Left kidney (tissue), 2 donors: ENCODE data around the gene FUT8. TPM values are rescaled to one million over a fixed set of nuclear protein-coding genes. Genes with fewer than 3 reads are reported as not detected.

ENCODE experiments used
- DNase-seq: peaks from one replicate; pipeline ENCODE4 v3.0.0-alpha.2; 2013
- polyA plus RNA-seq: library from polyadenylated mRNA; unstranded; fragments of 120-200 nt; gene quantifications from one replicate; pipeline ENCODE4 v1.2.1, GENCODE V29; 2013; ENCODE audit not compliant: insufficient read length

FUT8 gene
- polyA plus RNA-seq, 1 donor, result 18.4 TPM

- no peak for DNase-seq
Observed at GRCh38 chr14:65774041-65774440, 361.5 kb downstream of the FUT8 start.

- DNase-seq, result no peak
Observed at GRCh38 chr14:65776193-65776852, 363.8 kb downstream of the FUT8 start.

GRCh38 chr14:65780566-65780965 lies 368.0 kb downstream of the FUT8 start:
- no peak for DNase-seq

GRCh38 chr14:65783101-65783500 lies 370.6 kb downstream of the FUT8 start:
- DNase-seq, result no peak

GRCh38 chr14:65783576-65783975 lies 371.0 kb downstream of the FUT8 start:
- no peak for DNase-seq

- no peak for DNase-seq
Observed at GRCh38 chr14:65784574-65784973, 372.0 kb downstream of the FUT8 start.

- DNase-seq, result no peak
Observed at GRCh38 chr14:65787461-65787860, 374.9 kb downstream of the FUT8 start.

GRCh38 chr14:65788876-65789275 lies 376.3 kb downstream of the FUT8 start:
- no peak for DNase-seq

GRCh38 chr14:65789363-65789762 lies 376.8 kb downstream of the FUT8 start:
- no peak for DNase-seq

GRCh38 chr14:65790172-65790815 lies 377.8 kb downstream of the FUT8 start:
- DNase-seq, result no peak

- DNase-seq, result no peak
Observed at GRCh38 chr14:65791191-65791981, 378.9 kb downstream of the FUT8 start.

- no peak for DNase-seq
Observed at GRCh38 chr14:65792208-65792905, 379.8 kb downstream of the FUT8 start.
